ENCODE data around the gene TMEM31.

DNA sequence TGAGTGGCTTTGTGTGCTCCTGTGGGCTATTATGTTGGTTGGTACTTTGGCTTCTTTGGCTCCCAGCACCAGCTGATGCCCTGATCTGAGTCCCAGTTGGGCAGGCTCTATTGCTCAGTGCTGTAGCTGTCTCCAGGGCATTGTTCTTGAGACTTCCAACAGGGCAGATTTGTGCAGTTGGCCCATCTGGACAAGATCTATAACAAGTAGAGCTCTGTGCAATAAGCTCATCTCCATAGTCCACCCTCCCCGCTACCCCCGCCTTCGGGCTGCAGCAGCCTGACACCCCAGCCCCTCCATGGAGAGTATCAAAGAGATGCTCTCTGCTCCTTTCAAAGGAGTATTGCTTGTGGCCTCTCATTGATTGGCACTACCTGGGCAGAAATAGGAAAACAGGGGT is 5.8 kb upstream of the TMEM31 start:
- TF ChIP-seq EZH2 (IDR thresholded peaks at IDR 0.05; ENCODE audit: low read depth, low read length, severe bottlenecking) (no peak), YY1 (IDR thresholded peaks at IDR 0.05; ENCODE audit: low read depth, low read length) (no peak), POLR2A (IDR thresholded peaks at IDR 0.05; ENCODE audit: control extremely low read depth in 1 of 2, low read depth in 2 of 2, low read length in 2 of 2) (no peak), CEBPB (IDR thresholded peaks at IDR 0.05; ENCODE audit: low read depth, low read length) (no peak), RBBP5 (IDR thresholded peaks at IDR 0.05; ENCODE audit: borderline replicate concordance, low read depth, low read length) (no peak), EP300 (IDR thresholded peaks at IDR 0.05; ENCODE audit: borderline replicate concordance in 1 of 2, low read depth in 2 of 2, low read length in 2 of 2) (no peak)
- TF ChIP-seq, protein P1, sequence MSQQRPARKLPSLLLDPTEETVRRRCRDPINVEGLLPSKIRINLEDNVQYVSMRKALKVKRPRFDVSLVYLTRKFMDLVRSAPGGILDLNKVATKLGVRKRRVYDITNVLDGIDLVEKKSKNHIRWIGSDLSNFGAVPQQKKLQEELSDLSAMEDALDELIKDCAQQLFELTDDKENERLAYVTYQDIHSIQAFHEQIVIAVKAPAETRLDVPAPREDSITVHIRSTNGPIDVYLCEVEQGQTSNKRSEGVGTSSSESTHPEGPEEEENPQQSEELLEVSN (IDR thresholded peaks at IDR 0.05), result no peak
- TF ChIP-seq, protein P2, sequence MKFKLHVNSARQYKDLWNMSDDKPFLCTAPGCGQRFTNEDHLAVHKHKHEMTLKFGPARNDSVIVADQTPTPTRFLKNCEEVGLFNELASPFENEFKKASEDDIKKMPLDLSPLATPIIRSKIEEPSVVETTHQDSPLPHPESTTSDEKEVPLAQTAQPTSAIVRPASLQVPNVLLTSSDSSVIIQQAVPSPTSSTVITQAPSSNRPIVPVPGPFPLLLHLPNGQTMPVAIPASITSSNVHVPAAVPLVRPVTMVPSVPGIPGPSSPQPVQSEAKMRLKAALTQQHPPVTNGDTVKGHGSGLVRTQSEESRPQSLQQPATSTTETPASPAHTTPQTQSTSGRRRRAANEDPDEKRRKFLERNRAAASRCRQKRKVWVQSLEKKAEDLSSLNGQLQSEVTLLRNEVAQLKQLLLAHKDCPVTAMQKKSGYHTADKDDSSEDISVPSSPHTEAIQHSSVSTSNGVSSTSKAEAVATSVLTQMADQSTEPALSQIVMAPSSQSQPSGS (IDR thresholded peaks at IDR 0.05; ENCODE audit: low read length), result no peak
- TF ChIP-seq, protein P3, sequence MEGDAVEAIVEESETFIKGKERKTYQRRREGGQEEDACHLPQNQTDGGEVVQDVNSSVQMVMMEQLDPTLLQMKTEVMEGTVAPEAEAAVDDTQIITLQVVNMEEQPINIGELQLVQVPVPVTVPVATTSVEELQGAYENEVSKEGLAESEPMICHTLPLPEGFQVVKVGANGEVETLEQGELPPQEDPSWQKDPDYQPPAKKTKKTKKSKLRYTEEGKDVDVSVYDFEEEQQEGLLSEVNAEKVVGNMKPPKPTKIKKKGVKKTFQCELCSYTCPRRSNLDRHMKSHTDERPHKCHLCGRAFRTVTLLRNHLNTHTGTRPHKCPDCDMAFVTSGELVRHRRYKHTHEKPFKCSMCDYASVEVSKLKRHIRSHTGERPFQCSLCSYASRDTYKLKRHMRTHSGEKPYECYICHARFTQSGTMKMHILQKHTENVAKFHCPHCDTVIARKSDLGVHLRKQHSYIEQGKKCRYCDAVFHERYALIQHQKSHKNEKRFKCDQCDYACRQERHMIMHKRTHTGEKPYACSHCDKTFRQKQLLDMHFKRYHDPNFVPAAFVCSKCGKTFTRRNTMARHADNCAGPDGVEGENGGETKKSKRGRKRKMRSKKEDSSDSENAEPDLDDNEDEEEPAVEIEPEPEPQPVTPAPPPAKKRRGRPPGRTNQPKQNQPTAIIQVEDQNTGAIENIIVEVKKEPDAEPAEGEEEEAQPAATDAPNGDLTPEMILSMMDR (IDR thresholded peaks at IDR 0.05; ENCODE audit: control extremely low read depth in 1 of 3, insufficient read depth in 1 of 3, low read depth in 1 of 3, low read length in 3 of 3), result no peak
